CD4-positive, alpha-beta T cell treated with Interleukin-10 for 1 hour (primary cell): ENCODE measurements around the gene SLC38A5.
"Not testable (repeated sequence)": the region's sequence is repeated elsewhere in the genome, so short reads cannot be mapped to it uniquely, and the experiment has no call there.

Experiments
- DNase-seq: peaks from one replicate; pipeline ENCODE4 v3.0.0-alpha.2; 2020

The SLC38A5 gene

DNA sequence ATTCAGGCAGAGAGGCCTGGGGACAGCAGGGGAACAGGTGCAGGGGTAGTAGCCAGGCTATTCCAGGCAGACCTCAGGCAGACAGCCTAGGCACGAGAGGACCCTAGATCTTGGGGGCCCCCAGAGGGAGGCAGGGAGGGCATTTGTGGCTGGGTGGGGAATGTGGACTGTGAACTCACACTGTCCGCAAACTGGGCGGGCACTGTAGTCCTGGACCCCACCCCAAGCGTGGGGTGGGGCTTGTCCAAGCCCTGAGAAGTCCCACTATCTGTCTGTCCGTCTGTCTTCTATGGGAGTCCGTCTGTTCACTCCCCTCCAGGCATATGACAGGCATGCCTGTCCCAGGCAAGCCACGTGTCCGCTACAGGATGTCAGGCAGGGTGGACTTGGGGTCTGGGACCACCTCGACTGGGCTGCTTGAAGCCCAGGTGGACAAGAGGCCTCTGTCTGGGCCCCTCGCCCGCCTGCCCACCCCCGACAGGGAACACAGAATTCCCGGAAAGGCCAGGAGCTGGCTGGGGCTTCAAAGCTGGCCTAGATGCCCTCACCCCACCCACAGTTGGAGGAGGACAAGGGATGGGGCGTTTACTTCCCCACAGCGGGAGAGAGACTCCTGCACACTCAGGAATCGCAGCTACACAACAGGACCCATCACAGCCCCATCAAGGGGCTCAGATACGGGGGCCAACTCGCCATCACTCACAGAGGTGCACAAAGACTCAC is at the start of gene SLC38A5:
Gene SLC38A5, minus strand, starts transcription at position 151 of the 723 bp plus-strand sequence. CDS start 2,336 bp downstream, outside the sequence.
- no peak for DNase-seq

DNA sequence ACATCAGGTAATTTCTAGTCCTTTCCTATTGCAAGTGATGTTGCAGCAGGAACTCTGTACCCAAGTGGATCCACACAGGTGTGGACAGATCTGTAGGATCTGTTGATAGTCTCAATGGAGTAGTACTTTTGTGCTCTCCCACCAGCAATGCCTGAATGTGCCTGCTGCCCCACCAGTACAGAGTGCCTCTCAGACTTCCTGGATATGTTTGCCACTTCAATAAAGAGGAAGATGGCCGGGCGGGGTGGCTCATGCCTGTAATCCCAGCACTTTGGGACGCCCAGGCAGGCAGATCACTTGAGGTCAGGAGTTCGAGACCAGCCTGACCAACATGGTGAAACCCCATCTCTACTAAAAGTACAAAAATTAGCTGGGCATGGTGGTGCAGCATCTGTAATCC is 49.4 kb upstream of the SLC38A5 start:
- not testable (repeated sequence) for DNase-seq

DNA sequence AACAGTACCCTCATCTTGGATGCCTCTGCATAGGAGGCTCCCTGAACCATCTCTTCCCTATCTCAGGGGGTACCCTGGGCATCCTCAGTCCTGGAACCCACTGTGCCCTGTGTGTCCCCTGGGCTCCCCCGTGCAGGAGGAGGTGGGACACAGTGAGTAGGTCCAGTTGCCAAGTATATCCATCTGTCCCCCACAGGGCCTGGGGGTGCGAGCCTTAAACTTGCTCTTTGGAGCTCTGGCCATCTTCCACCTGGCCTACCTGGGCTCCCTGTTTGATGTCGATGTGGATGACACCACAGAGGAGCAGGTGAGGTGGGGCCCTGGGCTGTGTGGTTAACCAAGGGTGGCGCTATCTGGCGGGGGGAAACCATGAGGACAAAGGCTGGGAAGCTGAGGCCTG is 46.9 kb upstream of the SLC38A5 start:
- DNase-seq: no peak

DNA sequence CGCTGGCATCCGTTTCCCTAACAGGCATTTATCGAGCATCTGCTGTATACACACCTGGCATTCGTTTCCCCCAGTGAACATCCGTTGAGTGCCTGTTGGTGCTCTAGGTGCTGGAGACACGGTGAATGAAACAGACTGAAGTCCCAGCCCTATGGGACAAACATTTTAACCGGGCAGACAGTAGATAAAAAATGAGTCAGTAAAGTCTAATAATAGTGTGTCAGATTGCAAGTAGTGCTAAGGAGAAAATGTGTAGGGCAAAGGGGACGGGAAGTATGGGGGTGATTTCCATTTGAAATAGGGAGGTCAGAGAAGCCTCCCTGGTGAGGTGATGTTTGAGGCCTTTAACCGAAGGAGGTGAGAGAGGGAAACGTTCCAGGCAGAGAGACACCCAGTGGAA is 46.2 kb upstream of the SLC38A5 start:
- DNase-seq: no peak

- DNase-seq: no peak
These were observed 45.8 kb upstream of the SLC38A5 start for GRCh38 chrX:48515842-48516241.

- no peak for DNase-seq
These were observed 44.9 kb upstream of the SLC38A5 start for GRCh38 chrX:48514868-48515460.

DNA sequence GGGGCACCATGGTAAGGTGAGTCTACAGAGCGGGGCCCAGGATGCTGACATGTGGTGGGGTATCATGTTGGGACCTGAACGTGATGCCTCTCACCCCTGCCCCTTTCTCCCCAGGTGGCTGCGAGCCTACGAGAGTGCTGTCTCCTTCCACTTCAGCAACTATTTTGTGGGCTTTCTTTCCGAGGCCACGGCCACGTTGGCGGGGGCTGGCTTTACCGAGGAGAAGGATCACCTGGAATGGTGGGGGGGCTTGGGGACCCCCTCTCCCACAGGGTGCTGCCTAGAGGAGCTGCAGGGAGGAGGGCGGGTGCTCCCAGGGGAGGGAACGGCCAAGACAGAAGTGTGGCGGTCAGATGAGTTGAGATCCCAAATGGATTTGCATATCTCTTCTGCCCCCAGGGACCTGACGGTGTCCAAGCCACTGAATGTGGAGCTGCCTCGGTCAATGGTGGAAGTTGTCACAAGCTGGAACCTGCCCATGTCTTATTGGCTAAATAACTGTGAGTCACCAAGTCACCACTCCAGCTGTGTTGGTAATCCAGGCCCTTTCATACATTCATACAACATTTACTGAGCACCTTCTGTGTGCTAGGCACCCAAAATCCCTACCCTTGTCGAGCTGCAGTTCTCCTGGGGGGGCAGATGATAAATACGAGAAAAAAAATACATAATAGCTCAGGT is 44.2 kb upstream of the SLC38A5 start:
- DNase-seq: no peak

DNA sequence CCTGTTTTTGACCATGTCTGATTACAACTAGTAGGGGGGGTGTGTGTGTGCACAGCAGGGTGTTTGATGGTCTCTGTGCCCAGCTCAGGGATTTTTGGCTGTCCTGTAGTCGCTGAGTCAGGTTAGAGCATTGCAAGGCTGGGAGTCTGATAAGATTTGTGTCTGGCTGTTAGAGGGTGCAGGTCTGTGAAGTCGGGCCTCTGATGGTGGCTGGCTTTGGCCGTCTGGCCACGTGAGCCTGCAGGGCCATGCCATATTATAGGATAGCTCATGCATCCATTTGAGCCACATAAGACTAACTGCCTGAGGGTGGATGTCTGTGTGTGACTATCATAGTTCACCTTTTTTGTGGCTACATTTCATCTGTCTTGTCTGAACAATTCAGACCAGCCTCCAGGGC is 43.6 kb upstream of the SLC38A5 start:
- DNase-seq: no peak

GRCh38 chrX:48512371-48512935 is 42.4 kb upstream of the SLC38A5 start:
- no peak for DNase-seq

- no peak for DNase-seq
These were observed 41.5 kb upstream of the SLC38A5 start for GRCh38 chrX:48511560-48511959.

- no peak for DNase-seq
These were observed 39.6 kb upstream of the SLC38A5 start for GRCh38 chrX:48509619-48510018.

DNA sequence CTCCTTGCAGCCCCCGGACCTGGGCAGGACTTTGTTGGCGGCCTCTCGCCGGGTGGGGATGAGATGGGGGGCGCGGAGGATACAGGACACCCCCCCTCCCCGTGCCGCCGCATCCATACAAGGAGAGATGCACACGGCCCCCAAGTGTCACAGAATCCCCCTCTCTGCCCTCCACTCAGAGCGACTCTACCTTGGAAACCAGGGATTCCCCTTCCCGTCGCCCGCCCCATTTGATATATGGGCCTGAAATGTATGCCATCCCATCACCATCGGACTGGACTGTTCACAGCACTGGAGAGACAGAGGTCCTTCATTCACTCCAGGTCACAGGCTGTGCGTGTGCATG is 39.2 kb upstream of the SLC38A5 start:
- no peak for DNase-seq

DNA sequence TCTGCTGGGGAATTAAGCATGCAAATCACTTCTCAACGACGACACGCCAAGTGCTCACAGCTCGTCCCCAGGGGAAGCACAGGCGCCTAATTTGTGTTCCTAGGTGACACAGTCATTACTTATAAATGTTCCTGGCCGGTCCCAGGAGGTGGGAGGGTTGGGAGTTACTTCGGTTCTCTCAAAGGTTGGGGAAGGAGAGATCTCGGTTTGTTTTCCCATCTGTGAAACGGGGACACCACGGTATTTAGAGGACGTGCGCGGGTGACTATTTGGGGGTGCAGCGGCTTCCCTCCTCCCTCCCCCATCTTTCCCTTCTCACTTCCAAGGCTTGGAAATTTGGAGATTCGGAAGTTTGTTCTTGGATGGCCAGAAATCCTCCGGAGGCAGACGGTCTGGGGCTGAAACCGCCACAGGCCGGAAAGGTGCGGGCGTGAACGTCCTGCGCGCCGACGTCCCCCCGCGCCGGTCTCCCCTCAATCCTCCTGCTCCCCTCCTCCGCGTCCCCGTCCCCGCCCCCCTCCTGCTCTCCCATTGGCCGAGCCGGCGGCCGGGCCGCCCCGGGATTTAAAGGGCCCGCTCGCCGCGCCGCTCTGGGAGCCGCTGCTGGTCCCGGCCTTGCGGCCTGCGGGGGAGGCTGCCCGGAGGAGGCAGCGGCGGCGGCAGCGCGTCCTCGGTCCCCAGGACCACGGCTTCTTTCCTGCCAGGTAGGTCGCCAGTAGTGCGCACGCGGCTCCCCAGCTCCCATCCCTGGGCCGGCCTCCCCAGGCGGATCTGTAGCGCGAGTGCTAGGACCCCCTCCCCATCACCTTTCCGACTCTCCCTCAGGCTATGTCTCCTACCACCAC is 38.6 kb upstream of the SLC38A5 start, which contains the start of gene PORCN:
Gene PORCN, plus strand, starts transcription at position 593 of the 845 bp plus-strand sequence. CDS start 829 bp downstream, outside the sequence.
- peak; percentile 82 for DNase-seq

DNA sequence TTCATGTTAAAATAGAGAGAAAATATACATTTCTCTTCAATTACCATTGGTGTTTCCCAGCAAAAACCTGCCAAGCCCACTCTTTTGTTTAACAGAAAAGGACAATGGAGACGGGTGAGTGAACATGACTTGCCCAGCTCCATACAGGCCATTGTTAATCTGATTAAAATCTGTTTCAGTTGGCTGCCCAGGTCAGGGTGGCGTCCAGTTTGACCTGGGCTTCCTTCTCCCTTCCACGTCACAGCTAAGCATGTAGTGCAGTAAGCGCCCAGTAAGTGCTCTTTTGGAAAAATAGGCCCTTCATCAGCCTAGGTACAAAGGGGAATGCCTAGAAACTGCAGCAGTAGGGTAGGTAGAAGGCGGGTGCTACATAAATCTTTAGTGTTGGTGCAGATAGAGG is 37.2 kb upstream of the SLC38A5 start:
- DNase-seq: no peak

DNA sequence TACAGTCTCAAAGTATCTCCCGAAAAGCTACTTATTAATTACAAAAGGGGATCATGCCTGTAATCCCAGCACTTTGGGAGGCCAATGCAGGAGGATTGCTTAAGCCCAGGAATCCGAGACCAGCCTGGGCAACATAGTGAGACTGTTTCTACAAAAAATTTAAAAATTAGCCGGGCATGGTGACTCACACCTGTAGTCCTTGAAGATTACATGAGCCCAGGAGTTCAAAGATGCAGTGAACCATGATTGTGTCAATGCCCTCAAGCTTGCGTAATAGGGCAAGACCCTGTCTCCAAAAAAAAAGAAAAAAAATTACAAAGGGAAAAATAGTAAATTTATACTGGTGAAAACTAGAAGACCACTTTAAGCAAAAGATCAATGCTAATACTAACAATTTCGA is 35.4 kb upstream of the SLC38A5 start:
- no peak for DNase-seq

GRCh38 chrX:48504261-48504660 is 34.2 kb upstream of the SLC38A5 start:
- DNase-seq: no peak

DNA sequence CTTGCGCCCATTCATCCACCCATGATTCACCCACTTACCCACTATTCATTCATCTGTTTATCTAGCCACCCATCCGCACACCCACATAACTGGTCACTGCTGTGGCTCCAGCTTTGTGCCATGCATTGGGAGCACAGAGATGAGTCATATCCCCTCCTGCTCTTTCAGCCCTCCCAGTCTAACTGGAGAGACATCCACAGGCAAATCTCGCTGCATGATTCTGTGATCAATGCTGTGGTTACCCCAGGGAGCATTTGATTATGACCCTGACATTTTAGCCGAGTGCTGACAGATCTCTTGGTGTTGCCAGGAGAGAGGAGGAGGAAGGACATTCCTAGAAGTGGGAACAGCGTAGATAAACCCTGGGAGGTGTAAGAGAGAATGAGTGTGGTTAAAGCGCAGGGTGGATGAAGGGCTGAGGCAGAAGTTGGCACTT is 28.3 kb upstream of the SLC38A5 start:
- DNase-seq: no peak

- no peak for DNase-seq
These were observed 27.8 kb upstream of the SLC38A5 start for GRCh38 chrX:48497871-48498270.

DNA sequence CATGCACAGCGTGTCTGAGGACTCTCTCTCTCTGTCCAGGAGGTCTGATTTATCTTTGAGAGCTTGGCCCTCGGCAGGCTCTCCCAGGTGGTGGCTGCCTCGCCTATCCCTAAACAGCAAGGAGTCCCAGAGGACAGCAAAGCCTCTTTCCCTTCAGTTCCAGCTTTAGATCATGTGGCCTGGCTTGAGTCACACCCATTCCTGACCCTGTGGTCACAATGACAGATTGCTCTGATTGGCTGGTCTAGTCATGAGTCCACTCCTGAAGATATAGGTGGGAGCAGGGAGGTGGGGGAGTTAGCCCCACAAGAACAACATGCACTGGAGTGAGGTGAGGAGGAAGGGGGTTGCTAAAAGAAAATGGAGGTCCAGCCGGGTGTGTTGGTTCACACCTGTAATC is 26.6 kb upstream of the SLC38A5 start:
- no peak for DNase-seq

GRCh38 chrX:48493890-48494364 is 23.9 kb upstream of the SLC38A5 start:
- DNase-seq: no peak

- DNase-seq: no peak
These were observed 22.3 kb upstream of the SLC38A5 start for GRCh38 chrX:48492293-48492910.

GRCh38 chrX:48491809-48492208 is 21.7 kb upstream of the SLC38A5 start:
- no peak for DNase-seq
